Midbrain (tissue), 1 donor: ENCODE results near the gene NT5C3A.

ENCODE experiments used
- DNase-seq: peaks from one replicate; lab custom pipeline; 2025; lab: John Stamatoyannopoulos, UW

The NT5C3A gene

DNA sequence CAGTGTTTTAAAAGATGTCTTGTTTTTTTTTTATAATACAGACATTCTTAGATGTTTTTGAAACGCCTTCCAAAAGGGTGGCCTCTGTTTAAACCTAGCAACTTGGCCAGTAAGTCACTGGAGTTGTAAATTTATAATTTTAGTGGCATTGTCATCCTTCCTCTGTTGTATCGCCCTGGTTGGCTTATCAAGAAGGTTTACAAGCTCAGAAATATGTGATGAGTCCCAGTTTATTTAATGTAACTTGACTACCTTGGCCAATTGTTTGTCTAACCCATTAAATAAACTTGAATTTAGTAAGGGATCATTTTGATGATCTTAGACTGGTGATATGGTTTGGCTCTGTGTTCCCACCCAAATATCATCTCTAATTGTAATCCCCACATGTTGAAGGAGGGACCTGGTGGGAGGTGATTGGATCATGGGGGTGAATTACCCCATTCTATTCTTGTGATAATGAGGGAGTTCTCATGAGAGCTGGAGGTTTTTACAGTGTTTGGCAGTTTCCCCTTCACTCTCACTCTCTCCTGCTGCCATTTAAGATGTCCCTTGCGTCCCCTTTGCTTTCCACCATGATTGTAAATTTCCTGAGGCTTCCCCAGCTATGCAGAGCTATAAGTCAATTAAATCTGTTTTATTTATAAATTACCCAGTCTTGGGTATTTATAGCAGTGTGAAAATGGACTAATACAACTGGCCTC is 13.4 kb upstream of the NT5C3A start:
- no peak for DNase-seq

DNA sequence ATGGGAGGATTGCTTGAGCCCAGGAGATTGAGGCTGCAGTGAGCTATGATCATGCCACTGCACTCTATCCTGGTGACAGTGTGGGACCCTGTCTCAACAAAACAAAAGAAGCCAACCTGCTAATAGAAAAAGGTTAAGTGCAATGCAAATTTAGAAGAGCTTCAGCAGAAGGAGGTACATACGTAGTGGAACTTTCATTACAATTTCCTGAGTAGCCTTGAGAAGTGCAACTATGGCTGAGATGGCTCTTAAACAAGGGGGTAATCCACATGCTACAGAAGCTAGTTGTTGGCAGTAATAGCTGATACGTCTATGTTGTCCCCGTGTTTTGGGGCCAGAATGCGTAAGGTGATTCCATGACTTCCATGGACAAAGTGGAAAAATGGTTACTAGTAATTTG is 10.7 kb upstream of the NT5C3A start:
- no peak for DNase-seq

DNA sequence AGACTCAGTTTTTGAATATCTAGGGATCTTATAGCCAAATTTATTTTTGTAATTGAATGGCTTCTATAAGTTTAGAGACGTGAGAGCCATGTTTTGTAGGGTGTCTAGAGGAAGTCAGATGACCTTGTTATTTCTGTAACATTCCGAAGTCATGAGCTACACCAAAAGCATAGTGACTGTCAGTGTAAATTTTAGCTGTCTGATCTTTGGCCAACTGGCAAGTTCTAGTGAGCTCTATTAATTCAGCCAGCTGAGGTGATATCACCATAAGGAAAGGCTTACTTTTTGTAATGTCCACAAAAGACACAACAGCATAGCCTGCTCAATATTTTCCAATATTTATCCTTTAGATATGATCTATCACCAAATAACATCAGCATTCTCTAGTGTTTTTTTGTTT is 9.9 kb upstream of the NT5C3A start:
- no peak for DNase-seq

DNA sequence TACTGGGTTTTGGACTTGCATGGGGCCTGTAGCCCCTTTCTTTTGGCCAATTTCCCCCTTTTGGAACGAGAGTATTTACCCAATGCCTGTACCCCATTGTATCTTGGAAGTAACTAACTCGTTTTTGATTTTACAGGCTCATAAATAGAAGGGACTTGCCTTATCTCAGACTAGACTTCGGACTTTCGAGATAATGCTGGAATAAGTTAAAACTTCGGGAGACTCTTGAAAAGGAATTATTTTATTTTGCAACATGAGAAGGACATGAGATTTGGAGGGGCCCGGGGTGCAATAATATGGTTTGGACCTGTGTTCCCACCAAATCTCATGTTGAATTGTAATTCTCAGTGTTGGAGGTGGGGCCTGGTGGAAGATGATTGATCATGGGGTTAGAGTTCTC is 8.3 kb upstream of the NT5C3A start:
- DNase-seq = no peak

DNA sequence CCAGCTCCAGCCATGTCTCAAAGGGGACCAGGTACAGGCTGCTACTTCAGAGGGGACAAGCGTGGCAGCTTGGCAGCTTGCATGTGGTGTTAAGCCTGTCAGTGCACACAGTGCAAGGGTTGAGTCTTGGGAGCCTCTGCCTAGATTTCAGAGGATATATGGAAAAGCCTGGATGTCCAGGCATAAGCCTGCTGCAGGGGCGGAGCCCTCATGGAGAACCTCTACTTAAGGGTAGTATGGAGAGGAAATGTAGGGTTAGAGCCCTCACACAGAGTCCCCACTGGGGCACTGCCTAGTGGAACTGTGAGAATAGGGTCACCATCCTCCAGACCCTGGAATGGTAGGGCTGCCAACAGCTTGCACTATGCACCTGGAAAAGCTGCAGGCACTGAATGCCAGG is 7.7 kb upstream of the NT5C3A start:
- no peak for DNase-seq

DNA sequence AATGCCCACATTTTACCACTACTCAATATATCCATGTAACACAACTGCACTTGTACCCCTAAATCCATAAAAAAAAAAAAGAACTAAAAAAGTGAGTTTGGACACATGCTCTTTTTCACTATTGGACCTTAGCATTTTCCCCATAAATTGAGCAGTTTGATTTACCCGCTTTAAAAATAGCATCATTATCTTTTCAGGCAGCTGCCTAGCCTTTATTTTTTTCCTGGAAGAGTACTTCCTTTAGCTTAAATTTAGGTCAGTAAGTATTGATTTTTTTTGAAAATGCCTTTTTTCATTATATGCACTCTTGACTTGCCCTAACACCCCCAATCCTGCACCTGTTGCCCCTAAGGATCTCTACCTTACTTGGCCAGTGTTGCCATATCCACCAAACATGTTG is 5.3 kb upstream of the NT5C3A start:
- DNase-seq = no peak

DNA sequence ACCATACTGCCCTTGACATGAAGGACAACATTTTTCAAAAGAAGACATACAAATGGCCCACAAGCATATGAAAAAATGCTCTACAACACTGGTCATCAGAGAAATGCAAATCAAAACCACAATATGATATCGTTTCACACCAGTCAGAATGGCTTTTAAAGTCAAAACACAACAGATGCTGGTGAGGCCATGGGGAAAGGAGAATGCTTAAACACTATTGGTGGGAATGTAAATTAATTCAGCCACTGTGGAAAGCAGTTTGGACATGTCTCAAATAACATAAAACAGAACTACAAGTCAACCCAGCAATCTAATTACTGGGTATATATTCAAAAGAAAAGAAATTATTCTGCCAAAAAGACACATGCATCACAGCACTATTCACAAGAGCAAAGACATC is 4.2 kb upstream of the NT5C3A start:
- DNase-seq = no peak

DNA sequence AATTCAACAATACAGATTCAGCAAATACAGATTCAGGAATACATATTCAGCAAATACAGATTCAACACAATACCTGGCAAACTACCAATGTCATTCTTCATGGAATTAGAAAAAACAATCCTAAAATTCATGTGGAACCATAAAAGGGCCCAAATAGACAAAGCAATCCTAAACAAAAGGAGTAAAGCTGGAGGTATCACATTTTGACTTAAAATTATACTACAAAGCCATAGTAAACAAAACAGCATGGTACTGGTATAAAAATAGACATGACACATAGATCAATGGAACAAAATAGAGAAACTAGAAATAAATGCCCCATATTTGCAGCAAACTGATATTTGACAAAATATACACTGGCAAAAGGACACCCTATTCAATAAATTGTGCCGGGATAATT is 3.4 kb upstream of the NT5C3A start:
- DNase-seq = no peak

DNA sequence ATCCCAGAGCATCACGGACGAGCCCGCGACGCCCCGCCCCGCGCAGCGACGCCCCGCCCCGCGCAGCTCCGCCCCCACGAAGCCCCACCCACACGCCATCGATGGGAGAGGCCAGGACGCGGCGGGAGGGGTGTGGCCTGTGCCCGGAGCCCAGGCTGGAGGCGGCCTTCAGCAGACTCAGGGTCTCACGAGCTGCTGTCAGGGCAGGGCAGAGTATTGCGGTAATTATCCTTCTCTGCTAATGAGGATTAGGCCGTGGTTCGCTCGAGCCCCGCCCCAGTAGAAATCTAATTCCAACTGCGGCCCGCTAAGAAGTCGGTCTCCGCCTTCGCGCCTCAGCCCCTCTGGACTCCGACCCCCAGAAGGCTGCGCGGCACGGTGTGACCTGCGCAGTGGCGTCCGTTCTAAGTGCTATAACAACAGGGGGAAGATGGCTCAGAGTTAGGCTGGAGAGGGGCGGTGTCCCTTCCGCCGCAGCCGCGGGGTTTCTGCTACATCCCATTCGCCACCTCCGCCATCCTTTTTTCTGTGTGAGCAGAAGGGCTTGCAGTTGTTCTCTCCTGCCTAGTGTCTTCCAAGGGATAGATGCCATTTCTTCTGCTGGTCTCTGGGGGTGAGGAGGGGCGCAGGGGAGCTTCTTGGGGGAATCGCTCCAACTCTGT is 337 bp upstream of the NT5C3A start:
- peak; percentile 97 for DNase-seq

DNA sequence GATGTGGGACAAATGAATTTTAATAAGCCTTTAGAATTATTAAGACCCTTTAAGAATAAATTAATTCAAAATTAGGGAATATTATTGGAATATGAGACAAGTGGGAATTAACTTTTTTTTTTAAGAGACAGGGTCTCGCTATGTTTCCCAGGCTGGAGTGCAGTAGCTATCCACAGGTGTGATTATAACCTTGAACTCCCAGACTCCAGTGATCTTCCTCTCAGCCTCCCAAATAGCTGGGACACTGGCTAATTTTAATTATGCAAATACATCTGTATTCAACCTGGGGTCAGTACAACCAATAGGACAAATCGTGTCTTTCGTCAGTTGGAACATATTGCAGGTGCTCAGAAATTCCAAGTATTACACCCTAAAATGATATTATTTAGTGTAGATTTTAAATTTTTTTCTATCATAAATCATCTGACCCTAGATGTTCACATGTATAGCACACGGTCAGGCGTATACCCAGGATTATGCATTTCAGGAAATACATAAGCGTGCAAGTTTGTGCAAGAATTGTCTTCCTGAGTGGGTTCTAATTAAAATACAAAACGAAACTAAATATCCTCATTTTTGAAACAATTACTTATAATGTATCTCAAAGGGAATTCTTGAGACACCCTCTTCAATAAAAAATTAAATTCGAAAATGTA is 1.2 kb downstream of the NT5C3A start:
- DNase-seq = no peak

DNA sequence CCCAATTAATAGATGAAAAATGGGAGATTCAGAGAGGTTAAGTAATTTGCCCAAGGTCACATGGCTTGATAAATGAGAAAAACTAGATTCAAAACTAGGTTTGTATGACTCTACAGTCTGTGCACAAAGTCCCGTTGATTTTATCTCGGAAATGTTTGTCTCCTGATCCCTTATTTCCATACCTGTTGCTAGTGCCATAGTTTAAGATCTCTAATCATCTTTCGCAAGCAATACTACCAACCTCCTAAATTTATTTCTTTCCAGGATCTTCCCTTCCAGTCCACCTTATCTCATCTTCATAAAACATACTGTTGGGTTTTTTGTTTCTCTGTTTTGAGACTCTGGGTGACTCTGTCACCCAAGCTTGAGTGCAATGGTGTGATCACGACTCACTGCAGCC is 2.9 kb downstream of the NT5C3A start:
- no peak for DNase-seq

DNA sequence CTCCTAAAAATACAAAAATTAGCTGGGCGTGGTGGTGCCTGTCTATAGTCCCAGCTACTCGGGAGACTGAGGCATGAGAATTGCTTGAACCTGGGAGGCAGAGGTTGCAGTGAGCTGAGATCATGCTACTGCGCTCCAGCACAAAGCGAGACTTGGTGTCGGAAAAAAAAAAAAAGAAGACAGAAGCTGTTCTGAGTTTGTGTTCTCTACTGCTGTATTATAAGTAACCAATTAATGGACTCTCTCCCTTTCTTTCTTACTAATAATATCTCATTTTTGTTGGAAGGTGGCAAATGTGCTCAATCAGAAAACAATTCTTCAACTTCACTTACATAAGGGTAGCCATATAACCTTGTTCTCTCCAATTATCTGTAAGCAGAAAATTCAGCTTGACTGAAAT is 7.4 kb downstream of the NT5C3A start:
- no peak for DNase-seq

DNA sequence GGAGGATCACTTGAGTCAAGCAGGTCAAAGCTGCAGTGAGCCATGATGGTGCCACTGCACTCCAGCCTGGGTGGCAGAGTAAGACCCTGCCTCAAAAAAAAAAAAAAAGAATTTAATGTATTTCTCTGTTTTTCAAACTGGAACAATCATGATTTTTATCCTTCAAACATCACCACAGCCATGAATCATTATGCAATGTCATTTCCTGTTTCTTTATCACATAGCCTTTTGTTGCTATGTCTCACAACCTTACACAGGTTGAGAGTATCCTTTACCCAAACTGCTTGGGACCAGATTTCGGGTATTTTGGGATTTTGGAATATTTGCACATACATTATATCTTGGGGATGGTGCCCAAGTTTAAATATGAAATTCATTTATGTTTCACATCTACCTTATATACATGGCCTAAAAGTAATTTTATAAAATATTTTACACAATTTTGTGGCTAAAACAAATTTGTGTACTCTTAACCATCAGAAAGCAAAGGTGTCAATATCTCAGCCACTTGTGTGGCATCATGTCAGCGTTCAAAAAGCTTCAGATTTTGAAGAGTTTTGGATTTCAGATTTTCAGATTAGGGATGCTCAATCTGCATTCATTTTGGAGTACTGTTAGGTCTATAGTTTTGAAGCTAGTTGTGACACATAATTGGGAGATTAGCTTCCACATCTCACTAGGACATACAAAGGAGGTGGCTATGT is 8.2 kb downstream of the NT5C3A start:
- DNase-seq = no peak

DNA sequence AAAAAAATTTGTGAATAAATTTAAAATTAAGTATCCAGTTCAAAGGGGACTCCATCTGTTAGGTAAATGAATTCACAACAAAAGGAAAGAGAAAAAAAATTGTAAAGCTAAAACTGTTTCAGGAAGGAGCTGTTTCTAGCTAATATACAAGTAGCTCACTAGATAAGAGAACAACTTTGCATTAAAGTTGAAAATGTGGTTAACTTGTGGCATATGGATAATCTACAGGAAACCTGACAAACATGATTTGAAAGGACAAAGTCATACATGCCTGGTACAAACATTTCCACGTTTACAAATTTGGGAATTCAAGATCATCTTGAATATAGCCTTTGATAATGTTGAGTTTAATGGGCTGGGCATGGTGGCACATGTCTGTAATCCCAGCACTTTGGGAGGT is 8.9 kb downstream of the NT5C3A start:
- DNase-seq = no peak

DNA sequence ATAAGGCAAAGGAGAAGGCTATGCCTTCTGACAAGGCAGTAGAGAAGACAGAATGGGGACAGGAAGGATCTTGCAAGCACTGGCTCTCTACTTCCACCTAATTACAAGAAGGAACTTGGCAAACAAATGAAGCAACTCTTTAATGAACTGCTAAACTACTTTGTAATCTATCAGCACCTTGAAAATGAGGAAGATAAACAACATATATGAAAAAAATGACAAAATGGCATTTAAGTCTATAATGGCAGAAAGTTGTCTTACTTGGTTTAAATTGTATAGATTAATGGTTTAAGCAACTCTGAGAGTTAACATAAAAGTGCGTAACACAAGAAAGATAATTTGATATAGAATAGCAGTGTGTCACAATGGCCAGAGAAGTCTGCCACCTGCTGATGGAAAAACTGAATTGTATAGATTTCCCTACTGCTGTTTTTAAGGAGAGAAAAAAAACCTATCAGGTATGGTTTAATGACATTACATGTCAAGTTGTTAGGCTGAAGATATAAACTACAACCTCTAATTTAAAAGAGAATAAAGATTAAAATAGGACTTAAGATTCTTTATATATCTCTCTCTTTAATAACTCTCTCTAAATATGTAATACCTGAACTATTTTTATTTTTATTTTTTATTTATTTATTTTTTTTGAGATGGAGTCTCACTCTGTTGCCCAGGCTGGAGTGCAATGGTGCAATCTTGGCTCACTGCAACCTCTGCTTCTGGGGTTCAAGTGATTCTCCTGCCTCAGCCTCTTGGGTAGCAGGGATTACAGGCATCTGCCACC is 11.8 kb downstream of the NT5C3A start:
- peak; percentile 39 for DNase-seq

DNA sequence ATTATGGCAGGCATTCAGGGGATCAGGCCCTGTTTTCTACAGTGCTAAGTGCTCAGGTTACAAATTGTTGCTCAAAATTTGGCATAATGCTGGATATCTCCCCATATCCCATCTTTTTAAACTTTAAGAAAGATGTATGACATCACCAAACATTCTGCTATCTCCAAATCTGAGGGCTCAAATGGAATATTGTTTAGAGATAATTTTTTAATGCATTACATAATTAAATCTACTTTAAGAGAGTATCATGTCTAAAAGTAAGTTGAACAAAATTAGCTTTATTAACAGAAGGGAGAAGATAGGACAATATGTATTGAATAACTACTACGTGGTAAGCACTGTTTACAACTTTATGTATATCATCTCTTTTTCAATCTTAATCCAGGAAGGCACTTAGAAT is 13.9 kb downstream of the NT5C3A start:
- DNase-seq = no peak

DNA sequence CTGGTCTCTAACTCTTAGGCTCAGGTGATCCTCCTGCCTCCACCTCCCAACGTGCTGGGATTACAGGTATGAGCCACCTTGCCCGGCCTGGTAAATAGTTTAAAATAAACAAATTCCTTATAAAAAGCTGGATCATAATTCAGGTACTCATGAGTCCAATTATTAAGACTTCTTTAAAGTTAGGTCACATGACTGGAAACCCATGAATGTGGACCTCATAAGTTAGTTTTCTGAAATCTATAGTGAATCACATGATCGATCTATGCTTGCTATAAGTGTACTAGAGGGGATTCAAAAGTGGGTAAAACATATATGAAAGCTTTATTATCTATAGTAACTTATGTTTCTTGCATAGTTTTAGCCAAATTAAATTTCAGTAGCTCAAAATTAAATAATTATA is 14.3 kb downstream of the NT5C3A start:
- DNase-seq = no peak

DNA sequence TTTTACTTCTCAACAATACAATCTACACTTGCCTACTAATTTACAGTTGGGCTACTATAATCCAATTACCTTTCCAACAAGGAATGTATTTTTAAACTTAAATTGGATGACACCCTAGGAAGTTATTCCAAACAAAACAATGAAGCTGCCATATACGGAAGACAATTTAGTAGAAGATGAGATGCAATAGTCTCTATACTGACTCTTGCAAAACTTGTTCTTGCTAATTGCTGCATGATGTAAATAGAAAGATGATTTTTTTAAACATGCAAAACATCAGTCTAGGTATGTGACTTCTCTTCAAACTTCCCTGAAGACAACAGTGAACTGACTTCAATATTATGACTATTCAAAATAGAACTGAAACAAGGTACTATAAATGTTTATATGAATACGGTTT is 17.6 kb downstream of the NT5C3A start:
- DNase-seq = no peak

DNA sequence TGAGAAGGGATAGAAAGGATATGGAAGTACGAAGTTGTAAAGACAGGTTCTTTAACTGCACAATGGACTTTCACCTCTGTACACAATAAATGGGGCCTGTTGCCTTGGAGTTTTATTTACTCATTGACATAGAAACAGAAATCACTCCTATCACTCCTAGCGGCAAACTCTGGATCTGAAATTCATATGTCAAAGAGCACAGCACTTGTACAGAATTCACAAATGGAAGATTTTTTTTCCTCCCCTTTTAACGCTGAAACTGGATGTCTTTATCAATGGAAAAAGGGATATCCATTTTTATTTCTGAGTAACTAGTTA is 18.2 kb downstream of the NT5C3A start:
- DNase-seq = no peak

DNA sequence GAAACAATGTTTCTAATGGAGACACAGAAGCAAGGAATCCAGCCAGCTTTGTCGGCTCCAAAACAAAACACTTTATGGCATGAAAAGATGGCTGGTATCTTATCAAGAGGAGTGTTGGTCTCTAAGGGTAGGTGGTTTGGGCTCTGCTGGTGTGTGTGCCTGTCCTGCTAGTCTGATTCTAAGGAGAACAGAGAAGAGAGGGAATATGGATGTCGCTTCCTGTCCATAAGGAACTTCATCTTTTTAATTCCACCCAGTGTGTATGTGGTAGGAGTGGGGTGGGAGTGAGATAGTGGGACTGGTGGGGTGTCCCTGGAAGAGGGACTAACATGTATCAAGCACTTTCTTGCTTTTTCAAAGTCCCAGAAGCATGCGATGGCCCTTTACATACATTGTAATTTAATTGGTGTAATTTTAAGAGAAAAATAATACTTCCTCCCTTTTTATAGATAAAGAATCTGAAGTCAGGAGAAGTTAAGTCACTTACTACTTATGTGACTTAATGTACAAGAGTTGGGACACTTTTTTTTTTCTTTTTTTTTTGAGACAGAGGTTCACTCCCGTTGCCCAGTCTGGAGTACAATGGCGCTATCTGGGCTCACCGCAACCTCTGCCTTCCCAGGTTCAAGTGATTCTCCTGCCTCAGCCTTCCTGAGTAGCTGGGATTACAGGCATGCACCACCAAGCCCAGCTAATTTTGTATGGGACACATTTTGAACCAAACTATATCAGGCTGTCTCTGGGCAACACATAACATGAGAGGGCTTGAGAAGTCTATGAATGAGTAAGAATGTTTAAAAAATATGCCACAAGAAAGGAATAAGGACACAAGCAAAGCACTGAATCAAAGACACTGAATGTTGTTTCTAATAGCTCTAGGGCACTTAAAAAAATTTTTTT is 18.8 kb downstream of the NT5C3A start:
- no peak for DNase-seq
